GM10266 (cell line): Measurements from ENCODE around the gene C1RL.

Experiments
- DNase-seq: peaks from one replicate; pipeline ENCODE4 v3.0.0; 2012; ENCODE audit errors: extremely low spot score
- CTCF ChIP-seq: IDR thresholded peaks from 2 replicates; pipeline ENCODE4 v1.5.1; 2012; ENCODE audit warnings: mild to moderate bottlenecking, low read depth; ENCODE audit not compliant: control insufficient read depth, insufficient read depth; ENCODE audit errors: missing control alignments

C1RL gene

GRCh38 chr12:7099290-7099996 is 9.6 kb downstream of the C1RL start:
- DNase-seq, result no peak
- no peak for TF ChIP-seq CTCF

- DNase-seq, result no peak
- TF ChIP-seq CTCF, result no peak
Measured at GRCh38 chr12:7096979-7097378, 12.0 kb downstream of the C1RL start.

GRCh38 chr12:7096006-7096932 is 12.7 kb downstream of the C1RL start:
- no peak for TF ChIP-seq CTCF

GRCh38 chr12:7093892-7094291 is 15.1 kb downstream of the C1RL start:
- no peak for TF ChIP-seq CTCF
- no peak for DNase-seq

More at GRCh38 chr12:7096006-7096932, 12.7 kb downstream of the C1RL start:
- no peak for DNase-seq

- DNase-seq, result no peak
Measured at GRCh38 chr12:7093486-7093885, 15.5 kb downstream of the C1RL start.

GRCh38 chr12:7092986-7093460 is 16.0 kb downstream of the C1RL start:
- DNase-seq, result no peak
- TF ChIP-seq CTCF, result no peak

More at GRCh38 chr12:7093486-7093885, 15.5 kb downstream of the C1RL start:
- no peak for TF ChIP-seq CTCF

GRCh38 chr12:7092229-7092985 is 16.6 kb downstream of the C1RL start, which contains the start of gene C1R:
TSS of gene C1R (minus strand) at chr12:7092445. CDS start at chr12:7092388, 57 bp downstream.
- peak; percentile 76 for DNase-seq
- TF ChIP-seq CTCF, result peak; percentile 93
